ENCODE data around the gene SLC66A1.
"Not testable (repeated sequence)": the region's sequence is repeated elsewhere in the genome, so short reads cannot be mapped to it uniquely, and the experiment has no call there.

SLC66A1 gene, protein sequence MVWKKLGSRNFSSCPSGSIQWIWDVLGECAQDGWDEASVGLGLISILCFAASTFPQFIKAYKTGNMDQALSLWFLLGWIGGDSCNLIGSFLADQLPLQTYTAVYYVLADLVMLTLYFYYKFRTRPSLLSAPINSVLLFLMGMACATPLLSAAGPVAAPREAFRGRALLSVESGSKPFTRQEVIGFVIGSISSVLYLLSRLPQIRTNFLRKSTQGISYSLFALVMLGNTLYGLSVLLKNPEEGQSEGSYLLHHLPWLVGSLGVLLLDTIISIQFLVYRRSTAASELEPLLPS

DNA sequence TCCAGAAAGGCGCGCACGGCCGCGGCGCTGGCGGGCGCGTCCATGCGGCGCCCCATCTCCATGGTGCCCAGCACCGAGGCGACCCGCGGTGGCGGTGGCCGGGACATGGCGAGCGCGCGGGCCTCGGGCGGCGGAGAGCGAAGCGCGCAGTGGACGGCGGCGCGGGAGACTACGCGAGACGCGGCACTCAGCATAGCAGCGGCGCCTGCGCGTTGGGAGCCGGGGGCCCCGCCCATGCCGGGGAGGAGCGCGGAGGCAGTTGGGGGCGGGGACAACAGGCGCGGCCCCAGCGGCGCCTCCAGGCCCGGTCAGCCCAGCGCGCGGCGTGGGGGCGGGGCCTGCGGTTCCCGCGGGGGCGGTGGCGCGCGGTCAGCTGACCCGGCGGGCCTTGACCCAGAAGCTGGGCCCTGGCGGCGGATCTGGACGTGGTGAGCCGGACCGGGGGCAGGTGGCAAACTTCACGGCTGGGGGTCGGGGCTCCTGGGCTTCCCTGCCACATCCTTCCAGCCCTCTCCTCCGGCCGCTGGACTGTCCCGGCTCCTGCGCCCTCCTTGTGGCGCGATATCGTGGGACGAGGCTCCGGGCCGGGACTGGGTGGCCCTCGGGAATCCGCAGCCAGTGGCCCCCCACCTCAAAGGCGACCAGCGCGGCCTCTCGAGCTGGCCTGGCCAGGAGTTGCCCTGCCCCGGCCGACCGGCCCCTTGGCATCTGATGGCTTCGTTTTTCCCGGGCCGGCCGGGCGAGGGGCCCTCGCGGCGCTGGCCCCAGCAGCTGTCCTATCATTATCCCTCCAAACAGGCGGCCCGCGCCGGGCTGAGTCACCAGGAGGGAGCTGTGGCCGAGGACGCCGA, at the start of gene SLC66A1, which contains the start of gene AKR7A2:
TSS of gene SLC66A1 (plus strand) at position 396 of the 851 bp plus-strand sequence. CDS start 5,352 bp downstream, outside the sequence.
TSS of gene AKR7A2 (minus strand) at position 214 of the 851 bp plus-strand sequence. CDS start at position 194, 20 bp downstream.
- peak; percentile 77 for DNase-seq (ENCODE audit: low read depth)

DNA sequence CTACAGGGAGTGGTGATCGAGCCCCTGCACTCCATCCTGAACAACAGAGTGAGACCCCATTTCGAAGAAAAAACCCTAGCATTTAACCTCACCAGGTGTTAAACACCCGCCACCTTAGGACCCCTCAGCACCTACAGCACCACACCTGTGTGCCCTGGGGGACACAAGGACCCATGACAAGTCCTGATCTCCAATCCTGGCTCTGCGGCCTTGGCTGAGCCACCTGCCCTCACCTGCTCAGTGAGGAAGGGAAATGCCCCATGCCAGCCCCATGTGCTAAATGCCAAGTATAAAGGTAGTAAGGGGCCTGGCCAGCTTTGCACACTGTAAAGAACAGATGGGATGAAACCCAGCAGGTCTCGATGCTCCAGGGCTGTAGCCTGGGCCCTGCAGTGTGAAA, 49.4 kb upstream of the SLC66A1 start:
- no peak for DNase-seq (ENCODE audit: low read depth)

DNA sequence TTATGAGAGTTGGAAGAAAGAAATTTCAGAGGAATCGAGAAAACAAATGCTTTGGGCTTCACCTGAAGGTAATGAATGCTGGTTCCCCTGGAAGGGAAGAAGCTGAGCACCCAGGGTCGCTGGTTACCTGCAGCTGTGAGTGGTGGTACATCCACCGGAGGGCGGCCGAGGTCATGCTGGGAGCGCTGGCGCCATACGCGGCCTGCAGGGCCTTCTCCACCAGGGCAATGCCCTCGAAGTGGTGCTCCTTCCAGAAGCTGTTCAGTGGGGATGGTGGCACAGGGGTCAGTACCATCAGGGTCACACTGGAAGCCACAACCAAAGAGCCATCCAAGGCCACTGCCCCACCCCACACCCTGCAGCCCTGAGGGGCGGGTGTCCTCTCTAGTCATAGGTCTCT, 43.7 kb upstream of the SLC66A1 start:
- DNase-seq (ENCODE audit: low read depth), result no peak

DNA sequence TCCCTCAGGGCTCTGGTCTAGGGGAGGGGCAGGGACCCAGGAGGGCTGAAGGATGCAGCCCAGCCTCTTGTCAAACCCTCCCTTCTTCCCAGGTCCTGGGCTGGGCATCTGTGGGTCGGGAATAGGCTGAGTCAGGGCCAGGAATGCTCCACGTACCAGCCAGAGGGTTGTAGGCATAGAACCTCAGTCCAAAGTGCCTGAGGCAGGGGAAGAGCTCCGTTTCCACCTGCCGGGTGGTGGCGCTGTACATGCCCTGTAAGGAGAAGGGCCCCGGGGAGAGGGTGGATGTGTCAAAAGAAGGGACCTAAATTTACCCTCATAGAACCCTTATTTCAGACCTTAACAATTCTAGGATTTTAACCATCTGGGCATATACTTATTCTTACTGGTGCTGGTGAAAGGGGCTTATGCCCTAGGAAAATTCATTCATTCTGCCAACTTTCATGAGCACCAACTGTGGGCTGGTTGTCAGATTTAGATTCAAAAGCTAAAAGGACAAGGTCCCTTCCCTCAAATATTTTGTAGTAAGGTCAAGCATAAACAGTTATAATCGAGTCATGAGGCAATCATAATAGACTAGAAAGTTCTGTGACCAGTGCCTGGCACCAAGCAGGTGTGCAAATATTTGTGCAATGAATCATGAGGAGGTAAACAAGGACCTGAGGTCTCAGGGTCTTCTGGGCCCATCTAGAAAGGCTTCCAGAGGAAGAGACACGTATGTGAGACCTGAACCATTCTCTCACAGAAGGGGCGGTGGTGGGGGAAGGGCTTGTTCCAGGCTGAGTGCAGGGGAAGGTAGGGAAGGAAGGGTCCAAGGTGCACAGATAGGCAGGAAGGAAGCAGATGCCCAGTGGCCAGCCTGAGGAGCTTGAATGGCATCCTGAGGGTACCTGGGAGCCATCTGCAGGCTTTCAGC, 42.4 kb upstream of the SLC66A1 start:
- not testable (repeated sequence) for DNase-seq (ENCODE audit: low read depth)

DNA sequence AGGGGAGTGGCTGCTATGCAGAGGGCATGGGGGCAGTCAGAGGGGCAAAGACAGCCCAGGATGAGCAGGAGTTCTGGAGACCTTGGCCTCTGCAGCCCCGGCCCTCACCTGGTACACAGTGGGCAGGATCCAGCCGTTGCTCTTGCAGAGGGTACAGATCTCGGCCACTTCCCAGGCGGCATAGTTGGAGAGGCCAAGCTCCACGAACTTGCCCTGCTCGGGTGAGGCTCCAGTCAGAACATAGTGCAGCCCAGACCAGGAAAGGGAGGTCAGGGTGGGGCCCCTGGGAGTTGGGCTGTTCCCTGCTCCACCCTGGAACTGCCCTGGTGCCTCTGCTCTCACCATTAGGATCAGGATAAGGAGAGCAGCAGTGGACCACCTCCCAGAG, 41.8 kb upstream of the SLC66A1 start:
- not testable (repeated sequence) for DNase-seq (ENCODE audit: low read depth)

DNA sequence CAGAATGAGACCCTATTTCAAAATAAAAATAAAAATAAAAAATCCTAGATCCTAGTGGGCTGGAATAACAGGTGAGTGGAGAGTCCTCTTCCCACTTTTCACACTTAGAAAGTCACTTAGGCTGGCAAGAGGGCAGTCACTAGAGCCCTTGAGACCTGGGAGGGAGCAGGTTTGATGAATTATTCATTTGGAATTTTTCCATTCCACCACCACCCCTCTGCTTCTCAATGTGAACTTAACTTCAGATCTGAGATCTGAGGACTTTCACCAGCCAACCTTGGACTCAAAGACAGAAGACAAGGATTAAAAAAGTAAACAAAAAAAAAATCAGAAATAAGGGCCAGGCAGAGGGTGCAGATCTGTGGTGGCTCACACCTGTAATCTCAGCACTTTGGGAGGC, 40.1 kb upstream of the SLC66A1 start:
- DNase-seq (ENCODE audit: low read depth), result no peak

DNA sequence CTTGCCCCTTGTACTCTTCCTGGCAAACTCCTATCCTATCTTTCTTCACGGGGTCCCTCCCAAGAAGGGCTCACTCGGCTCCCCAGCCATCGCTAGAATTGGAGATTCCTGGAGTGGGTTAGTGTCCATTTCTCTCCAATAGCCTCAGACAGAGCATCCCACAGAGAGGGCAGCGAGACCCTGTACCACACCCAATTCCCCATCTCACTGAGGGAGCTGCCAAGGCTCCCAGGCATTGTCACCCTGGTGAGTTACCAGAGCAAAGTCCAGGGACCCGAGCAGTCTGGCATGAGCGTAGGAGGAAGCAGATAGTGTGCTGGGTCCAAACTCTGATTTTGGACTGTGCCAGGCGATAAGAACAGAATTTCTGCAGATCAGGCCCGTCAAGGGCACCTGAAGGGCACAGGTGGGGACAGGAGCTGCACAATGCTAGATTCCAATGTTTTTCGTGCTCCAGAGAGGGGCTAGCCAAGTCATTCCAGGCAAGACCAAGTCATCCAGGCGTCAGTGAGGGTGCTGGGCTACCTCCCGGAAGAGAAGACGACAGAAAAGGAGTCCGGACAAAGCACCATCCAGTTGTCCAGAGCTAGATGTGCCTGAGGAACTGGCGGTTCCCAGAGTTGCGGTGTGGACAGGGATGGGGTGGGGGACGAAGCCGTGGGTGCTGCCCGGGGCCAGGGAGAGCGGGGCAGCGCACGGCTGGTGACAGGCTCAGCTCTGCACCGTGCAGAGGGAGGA, 38.9 kb upstream of the SLC66A1 start:
- DNase-seq (ENCODE audit: low read depth), result no peak

DNA sequence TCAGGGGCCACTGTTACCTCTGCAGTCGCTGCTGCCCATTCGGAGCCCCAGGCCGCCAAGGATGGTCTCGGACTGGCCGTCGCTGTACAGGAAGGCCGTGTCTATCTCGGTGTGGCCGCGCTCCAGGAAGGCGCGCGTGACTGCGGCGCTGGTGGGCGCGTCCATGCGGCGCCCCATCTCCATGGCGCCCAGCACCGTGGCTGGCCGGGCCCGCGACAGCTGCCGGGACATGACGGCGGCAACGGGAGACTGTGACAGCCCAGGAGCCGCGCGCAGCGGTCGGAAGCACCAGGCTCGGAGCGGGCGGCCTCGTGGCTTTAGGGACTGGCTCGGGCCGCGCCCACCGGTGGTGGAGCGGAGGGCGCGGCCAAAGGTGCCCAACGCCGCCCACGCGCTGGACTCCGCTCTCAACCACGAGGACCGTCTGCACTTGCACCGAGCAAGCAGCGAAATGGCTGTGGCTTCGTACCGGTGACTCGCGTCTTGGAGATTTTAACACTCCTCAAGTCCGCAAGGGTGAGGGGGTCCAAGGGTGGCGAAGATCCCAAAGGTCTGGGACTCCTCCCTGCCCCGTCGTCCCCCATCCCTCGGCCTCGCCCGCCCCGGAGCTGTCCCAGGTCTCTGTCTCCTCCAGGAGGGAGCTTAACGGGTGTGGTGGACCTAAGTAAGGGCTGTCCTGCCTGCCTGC, 38.1 kb upstream of the SLC66A1 start:
- DNase-seq (ENCODE audit: low read depth), result not testable (repeated sequence)

DNA sequence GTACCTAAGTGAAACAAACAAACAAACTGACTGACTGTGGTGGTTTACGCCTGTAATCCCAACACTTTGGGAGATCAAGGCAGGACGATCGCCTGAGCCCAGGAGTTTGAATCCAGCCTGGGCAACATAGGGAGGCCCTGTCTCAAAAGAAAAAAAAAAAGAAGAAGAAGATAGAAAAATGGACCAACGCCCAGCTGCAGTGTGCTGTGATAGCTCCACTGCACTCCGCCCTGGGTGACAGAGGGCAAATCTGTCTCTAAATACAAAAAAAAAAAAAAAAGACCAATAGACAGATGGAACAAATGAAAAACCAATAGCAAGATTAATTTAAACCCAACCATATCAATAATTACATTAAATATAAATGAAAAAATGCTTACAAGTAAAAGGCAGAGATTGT, 37.5 kb upstream of the SLC66A1 start:
- no peak for DNase-seq (ENCODE audit: low read depth)

DNA sequence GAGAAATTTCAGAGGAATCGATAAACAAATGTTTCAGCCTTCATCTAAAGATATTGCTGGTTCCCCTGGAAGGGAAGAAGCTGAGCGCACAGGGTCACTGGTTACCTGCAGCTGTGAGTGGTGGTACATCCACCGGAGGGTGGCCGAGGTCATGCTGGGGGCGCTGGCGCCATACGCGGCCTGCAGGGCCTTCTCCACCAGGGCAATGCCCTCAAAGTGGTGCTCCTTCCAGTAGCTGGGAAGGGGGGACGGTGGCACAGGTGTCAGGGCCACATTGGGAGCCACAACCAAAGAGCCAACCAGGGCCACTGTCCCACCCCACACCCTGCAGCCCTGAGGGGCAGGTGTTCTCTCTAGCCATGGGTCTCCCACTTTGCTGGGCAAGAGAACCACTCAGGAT, 28.2 kb upstream of the SLC66A1 start:
- no peak for DNase-seq (ENCODE audit: low read depth)

DNA sequence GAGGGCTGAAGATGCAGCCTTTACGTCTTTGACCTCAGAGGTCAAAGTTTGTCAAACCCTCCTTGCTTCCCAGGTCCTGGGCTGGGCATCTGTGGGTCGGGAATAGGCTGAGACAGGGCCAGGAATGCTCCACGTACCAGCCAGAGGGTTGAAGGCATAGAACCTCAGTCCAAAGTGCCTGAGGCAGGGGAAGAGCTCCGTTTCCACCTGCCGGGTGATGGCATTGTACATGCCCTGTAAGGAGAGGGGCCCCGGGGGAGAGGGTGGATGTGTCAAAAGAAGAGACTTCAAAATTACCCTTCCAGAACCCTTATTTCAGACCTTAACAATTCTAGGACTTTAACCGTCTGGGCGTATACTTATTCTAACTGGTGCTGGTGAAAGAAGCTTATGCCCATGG, 27.2 kb upstream of the SLC66A1 start:
- no peak for DNase-seq (ENCODE audit: low read depth)

DNA sequence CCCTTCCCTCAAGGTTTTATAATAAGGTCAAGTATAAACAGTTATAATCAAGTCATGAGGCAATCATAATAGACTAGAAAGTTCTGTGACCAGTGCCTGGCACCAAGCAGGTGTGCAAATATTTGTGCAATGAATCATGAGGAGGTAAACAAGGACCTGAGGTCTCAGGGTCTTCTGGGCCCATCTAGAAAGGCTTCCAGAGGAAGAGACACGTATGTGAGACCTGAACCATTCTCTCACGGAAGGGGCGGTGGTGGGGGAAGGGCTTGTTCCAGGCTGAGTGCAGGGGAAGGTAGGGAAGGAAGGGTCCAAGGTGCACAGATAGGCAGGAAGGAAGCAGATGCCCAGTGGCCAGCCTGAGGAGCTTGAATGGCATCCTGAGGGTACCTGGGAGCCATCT, 26.8 kb upstream of the SLC66A1 start:
- not testable (repeated sequence) for DNase-seq (ENCODE audit: low read depth)

DNA sequence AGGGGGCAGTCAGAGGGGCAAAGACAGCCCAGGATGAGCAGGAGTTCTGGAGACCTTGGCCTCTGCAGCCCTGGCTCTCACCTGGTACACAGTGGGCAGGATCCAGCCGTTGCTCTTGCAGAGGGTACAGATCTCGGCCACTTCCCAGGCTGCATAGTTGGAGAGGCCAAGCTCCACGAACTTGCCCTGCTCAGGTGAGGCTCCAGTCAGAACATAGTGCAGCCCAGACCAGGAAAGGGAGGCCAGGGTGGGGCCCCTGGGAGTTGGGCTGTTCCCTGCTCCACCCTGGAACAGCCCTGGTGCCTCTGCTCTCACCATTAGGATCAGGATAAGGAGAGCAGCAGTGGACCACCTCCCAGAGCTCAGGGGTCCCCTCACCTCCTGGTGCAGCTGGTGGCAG, 26.3 kb upstream of the SLC66A1 start:
- DNase-seq (ENCODE audit: low read depth), result not testable (repeated sequence)

DNA sequence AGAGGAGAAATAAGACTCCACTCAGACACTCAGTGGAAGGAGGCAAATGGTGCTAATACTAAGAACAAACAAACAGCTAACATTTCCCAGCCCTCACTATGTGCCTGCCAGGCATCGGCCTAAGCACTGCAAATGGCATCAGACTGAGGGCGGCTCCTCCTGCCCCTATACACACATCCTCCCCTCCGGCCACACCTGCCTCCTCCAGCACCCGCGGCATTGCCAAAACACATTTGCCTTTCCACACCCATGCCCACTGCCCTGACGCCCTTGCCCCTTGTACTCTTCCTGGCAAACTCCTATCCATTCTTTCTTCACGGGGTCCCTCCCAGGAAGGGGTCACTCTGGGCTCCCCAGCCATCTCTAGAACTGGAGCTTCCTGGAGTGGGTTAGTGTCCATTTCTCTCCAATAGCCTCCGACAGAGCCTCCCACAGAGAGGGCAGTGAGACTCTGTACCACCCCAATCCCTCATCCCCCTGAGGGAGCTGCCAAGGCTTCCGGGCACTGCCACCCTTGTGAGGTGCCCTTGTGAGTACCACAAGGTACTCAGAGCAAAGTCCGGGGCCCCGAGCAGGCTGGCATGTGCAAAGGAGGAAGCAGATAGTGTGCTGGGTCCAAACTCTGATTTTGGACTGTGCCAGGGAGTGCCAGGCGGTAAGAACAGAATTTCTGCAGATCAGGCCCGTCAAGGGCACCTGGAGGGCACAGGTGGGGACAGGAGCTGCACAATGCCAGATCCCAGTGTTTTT, 24.5 kb upstream of the SLC66A1 start:
- no peak for DNase-seq (ENCODE audit: low read depth)

DNA sequence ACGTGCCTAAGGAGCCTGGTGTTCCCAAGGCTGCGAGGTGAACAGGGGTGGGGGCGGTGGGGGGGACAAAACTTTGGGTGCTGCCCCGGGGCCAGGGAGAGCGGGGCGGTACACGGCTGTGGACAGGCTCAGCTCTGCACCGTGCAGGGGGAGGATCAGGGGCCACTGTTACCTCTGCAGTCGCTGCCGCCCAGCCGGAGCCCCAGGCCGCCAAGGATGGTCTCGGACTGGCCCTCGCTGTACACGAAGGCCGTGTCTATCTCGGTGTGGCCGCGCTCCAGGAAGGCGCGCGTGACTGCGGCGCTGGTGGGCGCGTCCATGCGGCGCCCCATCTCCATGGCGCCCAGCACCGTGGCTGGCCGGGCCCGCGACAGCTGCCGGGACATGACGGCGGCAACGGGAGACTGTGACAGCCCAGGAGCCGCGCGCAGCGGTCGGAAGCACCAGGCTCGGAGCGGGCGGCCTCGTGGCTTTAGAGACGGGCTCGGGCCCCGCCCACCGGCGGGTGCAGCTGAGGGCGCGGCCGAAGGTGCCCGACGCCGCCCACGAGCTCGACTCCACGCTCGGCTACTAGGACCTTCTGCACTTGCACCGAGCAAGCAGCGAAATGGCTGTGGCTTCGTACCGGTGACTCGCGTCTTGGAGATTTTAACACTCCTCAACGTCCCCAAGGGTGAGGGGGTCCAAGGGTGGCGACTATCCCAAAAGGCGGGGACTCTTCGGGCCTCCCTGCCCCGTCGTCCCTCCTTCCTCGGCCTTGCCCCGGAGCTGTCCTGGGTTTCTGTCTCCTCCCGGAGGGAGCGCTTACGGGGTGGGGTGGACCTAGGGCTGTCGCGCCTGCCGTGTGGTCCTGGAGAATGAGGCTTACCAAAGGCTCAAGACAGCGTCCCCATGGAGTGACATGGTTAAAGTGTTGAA, 23.5 kb upstream of the SLC66A1 start, which contains the start of gene AKR7A3:
TSS of gene AKR7A3 (minus strand) at position 447 of the 918 bp plus-strand sequence. CDS start at position 386, 61 bp downstream.
- DNase-seq (ENCODE audit: low read depth), result peak; percentile 52

DNA sequence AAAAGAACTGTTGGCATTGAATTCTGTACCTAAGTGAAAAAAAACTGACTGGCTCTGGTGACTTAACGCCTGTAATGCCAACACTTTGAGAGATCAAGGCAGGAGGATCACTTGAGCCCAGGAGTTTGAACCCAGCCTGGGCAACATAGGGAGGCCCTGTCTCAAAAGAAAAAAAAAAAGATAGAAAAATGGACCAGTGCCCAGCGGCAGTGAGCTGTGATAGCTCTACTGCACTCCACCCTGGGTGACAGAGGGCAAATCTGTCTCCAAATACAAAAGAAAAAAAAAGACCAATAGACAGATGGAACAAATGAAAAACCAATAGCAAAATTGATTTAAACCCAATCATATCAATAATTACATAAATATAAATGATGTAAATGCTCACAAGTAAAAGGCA, 22.9 kb upstream of the SLC66A1 start:
- DNase-seq (ENCODE audit: low read depth), result no peak

DNA sequence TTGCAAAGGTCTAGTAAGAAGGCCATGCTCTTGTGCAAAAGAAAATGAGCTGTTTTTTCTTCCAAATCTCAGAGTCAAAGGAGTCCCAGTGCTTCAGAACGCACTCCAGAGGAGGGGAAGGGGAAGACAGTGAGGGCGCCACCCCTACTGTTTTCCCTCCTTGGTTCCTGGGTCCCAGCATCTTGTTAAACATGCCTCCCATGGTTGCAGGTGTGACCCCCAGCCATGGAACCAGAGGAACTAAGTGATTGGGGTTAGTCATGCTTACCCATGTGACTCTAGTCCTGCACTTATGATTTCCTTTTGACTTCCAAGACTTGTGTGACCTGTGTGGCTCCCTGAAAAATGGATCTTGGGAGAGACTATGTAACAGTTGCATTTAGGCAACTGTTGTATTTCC, 17.5 kb upstream of the SLC66A1 start:
- DNase-seq (ENCODE audit: low read depth), result no peak

DNA sequence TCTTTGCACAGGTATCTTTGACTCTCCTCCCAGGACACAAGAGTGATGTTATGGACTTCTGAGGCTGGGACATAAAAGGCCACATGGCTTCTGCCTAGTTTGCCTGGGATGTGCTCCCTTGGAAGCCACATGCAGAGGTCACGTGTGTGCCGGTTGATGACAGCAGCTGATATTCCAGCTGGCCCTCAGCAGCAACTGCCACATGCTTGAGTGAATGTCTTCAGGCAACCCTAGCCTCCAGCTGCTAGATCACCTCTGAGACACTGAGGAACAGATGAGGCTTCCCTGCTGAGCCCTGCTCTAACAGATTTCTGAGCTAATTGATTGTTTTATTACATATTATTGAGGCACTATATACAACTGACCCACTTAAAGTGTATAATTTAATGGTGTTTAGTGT, 11.9 kb upstream of the SLC66A1 start:
- DNase-seq (ENCODE audit: low read depth), result no peak

DNA sequence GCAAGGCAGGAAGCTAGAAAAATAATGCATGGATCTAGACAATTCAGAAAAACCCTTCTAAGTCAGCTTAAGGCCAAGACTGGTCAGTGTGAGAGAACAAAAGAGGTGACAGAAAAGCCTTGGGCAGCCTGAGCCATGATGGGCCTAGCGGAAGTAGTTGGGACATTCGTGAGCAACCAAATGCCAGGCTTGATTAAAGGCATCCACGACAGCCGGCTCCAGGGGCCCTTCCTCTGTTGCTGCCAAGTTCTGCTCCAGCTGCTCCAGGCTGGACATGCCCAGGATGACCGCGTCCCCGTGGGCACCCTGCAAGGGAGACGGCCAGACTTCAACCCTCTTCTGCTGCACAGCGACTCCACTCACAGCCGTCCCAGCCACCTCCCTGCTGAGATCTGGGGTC, 8.0 kb upstream of the SLC66A1 start:
- not testable (repeated sequence) for DNase-seq (ENCODE audit: low read depth)
